ENCODE results near the gene UBE2L3. TPM values are rescaled to one million over a fixed set of nuclear protein-coding genes. Genes with fewer than 3 reads are reported as not detected.

The UBE2L3 gene
- total and polyA plus RNA-seq, 2 of the 13 experiments (the other 11 are each of a cell fraction or from before 2014, with no cell fraction given): 30.2 to 58.1 TPM

- no peak for TF ChIP-seq ZNF83 (CRISPR knock-in tag; IDR thresholded peaks at IDR 0.05; ENCODE audit: borderline replicate concordance)
- no peak; the same call in 1 of the 2 replicates for TF ChIP-seq FOXA3 (CRISPR knock-in tag; IDR thresholded peaks at IDR 0.05)
- no peak for TF ChIP-seq CAMTA2 (CRISPR knock-in tag; IDR thresholded peaks at IDR 0.05; ENCODE audit: borderline replicate concordance)
- peak; percentile 61; the same call in 1 of the 2 replicates for TF ChIP-seq RNF2 (conservative IDR thresholded peaks at IDR 0.05; ENCODE audit: low read depth)
- peak; percentile 65; the same call in 1 of the 2 replicates for TF ChIP-seq MEIS2 (CRISPR knock-in tag; IDR thresholded peaks at IDR 0.05)
- 0 out of 2 replicates have a peak, but pooled peaks have one; percentile 50 for TF ChIP-seq ZNF136 (CRISPR knock-in tag; IDR thresholded peaks at IDR 0.05; ENCODE audit: low read depth)
- peak; percentile 69; the same call in 1 of the 2 replicates for TF ChIP-seq ZNF607 (CRISPR knock-in tag; IDR thresholded peaks at IDR 0.05; ENCODE audit: borderline replicate concordance)
- no peak for TF ChIP-seq HIVEP1 (CRISPR knock-in tag; IDR thresholded peaks at IDR 0.05)
- TF ChIP-seq REST (IDR thresholded peaks at IDR 0.05; ENCODE audit: borderline replicate concordance in 1 of 2, low read depth in 1 of 2, low read length in 2 of 2): 0 out of 4 replicates have a peak, but pooled peaks of 1 of the 2 experiments have one; percentile 36
- no peak for TF ChIP-seq ZNF3 (CRISPR knock-in tag; IDR thresholded peaks at IDR 0.05)
- peak; percentile 45; the same call in 1 of the 2 replicates for TF ChIP-seq MIER3 (CRISPR knock-in tag; IDR thresholded peaks at IDR 0.05; ENCODE audit: borderline replicate concordance)
- TF ChIP-seq PTBP1 (IDR thresholded peaks at IDR 0.05; ENCODE audit: low read depth, low read length, poor library complexity, severe bottlenecking): peak; percentile 56
- peak; percentile 85 for TF ChIP-seq ZNF782 (CRISPR knock-in tag; IDR thresholded peaks at IDR 0.05; ENCODE audit: borderline replicate concordance)
- TF ChIP-seq ZFYVE20 (CRISPR knock-in tag; IDR thresholded peaks at IDR 0.05; ENCODE audit: borderline replicate concordance, low read depth): peak; percentile 78; the same call in 1 of the 2 replicates
- peak; percentile 60 for TF ChIP-seq RXRA (CRISPR knock-in tag; IDR thresholded peaks at IDR 0.05)
- peak; percentile 95 for TF ChIP-seq MTERF4 (CRISPR knock-in tag; IDR thresholded peaks at IDR 0.05)
- peak; percentile 99 for TF ChIP-seq ZMYM2 (CRISPR knock-in tag; IDR thresholded peaks at IDR 0.05)
- TF ChIP-seq KLF11 (CRISPR knock-in tag; IDR thresholded peaks at IDR 0.05): no peak
- peak; percentile 68; the same call in 1 of the 2 replicates for TF ChIP-seq CBX5 (CRISPR knock-in tag; IDR thresholded peaks at IDR 0.05; ENCODE audit: borderline replicate concordance)
These were observed at the start of gene UBE2L3 (continued) for GRCh38 chr22:21567456-21568346.
